CD4-positive, alpha-beta T cell treated with Interferon alpha-2 for 1 hour (primary cell): ENCODE measurements around the gene MAGEA8.
A peak's percentile ranks its signal among the peaks of the same experiment; 100 is the strongest.
"Not testable (repeated sequence)": the region's sequence is repeated elsewhere in the genome, so short reads cannot be mapped to it uniquely, and the experiment has no call there.

ENCODE experiments used
- DNase-seq, 2 donors: peaks; one replicate each; pipeline ENCODE4 v3.0.0-alpha.2; 2020 to 2022

Gene MAGEA8

GRCh38 chrX:149908308-149908707 is 27.3 kb downstream of the MAGEA8 start:
- no peak for DNase-seq

DNA sequence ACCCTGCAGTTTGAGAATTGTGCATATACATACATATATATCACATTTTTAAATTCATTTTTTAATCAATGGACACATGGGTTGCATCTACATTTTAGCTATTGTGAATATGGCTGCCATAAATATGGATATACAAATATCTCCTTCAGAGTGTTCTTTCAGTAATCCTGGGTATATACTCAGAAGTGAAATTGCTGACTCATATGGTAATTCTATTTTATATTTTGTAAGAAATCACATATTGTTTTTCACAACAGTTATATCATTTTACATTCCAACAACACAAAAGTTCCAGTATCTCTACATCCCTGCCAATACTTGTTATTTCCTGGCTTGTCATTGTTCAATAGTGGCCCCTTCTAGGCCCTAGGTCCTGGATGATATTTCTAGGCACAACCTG is 27.7 kb downstream of the MAGEA8 start:
- DNase-seq: no peak

DNA sequence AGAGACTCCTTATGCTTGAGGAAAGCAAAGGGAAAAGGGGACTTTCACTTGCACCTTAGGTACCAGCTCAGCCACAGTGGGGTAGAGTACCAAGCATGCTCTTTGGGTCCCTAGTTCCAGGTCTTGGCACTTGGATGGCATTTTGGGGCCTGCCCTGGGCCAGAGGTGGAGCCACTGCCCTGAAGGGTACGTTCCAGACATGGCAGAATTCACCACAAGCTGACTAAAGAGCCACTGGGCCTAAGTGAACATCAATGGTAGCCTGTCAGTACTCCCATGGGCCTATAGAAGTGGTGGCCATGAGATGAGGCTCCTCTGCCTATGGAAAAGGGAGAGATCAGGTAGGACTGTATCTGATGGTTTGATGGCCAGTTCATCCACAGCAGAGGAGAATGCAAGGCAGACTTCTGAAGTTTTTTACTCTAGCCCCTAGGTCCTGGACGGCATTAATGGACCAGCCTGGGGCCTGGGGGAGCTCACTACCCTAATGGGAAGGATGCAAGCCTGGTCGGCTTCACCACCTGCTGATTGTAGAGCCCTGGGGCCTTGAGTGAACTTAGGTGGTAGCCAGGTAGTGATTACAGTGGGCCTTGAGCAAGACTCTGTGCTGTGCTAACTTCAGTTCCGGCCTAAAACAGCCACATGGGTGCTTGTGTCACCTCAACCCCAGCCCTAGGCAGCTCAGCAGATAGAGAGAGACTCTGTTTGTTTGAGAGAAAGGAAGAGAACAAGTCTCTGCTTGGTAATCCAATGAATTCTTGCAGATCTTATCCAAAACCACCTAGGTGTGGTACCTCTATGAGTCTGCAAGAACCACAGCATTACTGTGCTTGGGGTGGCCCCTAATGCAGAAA is 28.6 kb downstream of the MAGEA8 start:
- no peak for DNase-seq

DNA sequence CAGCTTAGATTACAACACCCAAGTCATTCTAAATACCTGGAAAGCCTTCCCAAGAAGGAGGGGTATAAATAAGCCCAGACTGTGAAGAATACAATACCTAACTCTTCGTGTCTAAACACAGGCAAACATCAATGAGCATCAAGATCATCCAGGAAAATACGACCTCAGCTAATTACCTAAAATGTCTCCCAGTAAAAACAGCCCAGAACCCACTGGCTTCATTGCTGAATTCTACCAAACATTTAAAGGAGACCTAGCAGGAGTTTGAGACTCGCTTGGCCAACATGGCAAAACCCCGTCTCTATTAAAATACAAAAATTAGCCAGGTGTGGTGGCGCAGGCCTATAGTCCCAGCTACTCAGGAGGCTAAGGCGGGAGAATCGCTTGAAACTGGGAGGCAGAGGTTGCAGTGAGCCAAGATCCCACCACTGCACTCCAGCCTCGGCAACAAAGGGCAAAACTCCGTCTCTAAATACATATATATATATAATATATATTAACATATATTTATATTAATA is 29.3 kb downstream of the MAGEA8 start:
- DNase-seq: no peak

- peak in 1 of 2 donors; percentile 9 for DNase-seq
Measured at GRCh38 chrX:149916745-149917392, 35.9 kb downstream of the MAGEA8 start.

GRCh38 chrX:149923836-149924235 is 42.9 kb downstream of the MAGEA8 start:
- DNase-seq: not testable (repeated sequence)

GRCh38 chrX:149924434-149924833 is 43.5 kb downstream of the MAGEA8 start:
- not testable (repeated sequence) for DNase-seq

GRCh38 chrX:149927245-149927963 is 46.4 kb downstream of the MAGEA8 start:
- DNase-seq: not testable (repeated sequence)

GRCh38 chrX:149927964-149928258 is 46.9 kb downstream of the MAGEA8 start:
- not testable (repeated sequence) for DNase-seq

DNA sequence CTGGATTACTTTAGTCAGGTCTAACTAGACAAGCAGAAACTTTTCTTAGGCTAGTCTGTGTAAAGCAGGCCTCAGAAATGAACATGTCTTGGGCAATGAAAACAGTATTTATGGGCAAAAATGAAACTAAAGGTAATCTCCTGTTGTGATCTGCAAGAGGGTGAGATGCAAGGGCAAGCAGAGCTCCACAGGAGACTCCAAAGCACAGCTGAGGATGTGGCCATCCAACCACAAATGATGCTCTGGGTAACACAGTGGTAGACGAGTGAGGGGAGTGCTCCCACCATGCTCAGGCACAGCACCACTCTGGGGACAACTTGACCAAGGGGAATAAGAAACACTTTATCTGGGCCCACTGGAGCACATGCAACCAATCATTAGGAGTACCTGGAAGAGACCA is 47.7 kb downstream of the MAGEA8 start:
- not testable (repeated sequence) for DNase-seq

GRCh38 chrX:149929400-149929799 is 48.4 kb downstream of the MAGEA8 start, which contains the start of gene HSFX4:
TSS of gene HSFX4 (plus strand) at chrX:149929573. CDS start at chrX:149929645, 72 bp downstream.
- DNase-seq: not testable (repeated sequence)

DNA sequence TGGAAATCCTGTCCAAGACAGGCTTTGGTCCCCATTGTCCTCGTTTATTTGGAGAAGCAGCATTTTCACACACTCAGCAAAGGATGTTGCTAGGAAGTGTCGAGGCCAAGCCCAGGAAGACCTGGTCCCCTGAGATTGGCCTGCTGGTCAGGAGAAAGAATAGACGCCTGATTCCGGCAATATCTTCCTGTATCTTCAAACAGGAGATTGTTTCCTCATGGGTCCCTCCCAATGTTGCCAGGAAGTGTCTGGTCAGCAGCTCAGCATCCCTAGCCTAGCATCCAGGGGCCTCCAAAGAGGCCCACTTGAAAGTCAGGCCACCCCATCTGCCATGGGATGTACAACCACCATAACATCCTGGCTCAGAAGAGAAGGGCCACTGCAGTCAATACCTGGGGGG is 50.4 kb downstream of the MAGEA8 start:
- DNase-seq: not testable (repeated sequence)

GRCh38 chrX:149932150-149932549 is 51.2 kb downstream of the MAGEA8 start:
- not testable (repeated sequence) for DNase-seq

- DNase-seq: not testable (repeated sequence)
Measured at GRCh38 chrX:149932970-149933369, 52.0 kb downstream of the MAGEA8 start.

- not testable (repeated sequence) for DNase-seq
Measured at GRCh38 chrX:149933547-149933946, 52.6 kb downstream of the MAGEA8 start.
